Coronary artery (tissue), 2 donors: ENCODE data around the gene MC3R.

Experiments used
- DNase-seq: peaks from one replicate; pipeline ENCODE4 v3.0.0-alpha.2; 2017; ENCODE audit warnings: low spot score
- H3K27ac ChIP-seq, 2 donors: fragments of 200-600 bp; sonication (generic); one replicate each; pipeline ENCODE4 v1.5.1; 2016 to 2019
- H3K4me3 ChIP-seq: fragments of 200-600 bp; sonication (generic); 2 replicates; pipeline ENCODE4 v1.5.1; 2016; ENCODE audit warnings: mild to moderate bottlenecking, moderate library complexity
- TF ChIP-seq, protein P1 (sequence below): fragments of 200-600 bp; sonication (generic); IDR thresholded peaks from one replicate; pipeline ENCODE4 v1.5.1; 2019; ENCODE audit warnings: antibody characterized with exemption

Gene MC3R

DNA sequence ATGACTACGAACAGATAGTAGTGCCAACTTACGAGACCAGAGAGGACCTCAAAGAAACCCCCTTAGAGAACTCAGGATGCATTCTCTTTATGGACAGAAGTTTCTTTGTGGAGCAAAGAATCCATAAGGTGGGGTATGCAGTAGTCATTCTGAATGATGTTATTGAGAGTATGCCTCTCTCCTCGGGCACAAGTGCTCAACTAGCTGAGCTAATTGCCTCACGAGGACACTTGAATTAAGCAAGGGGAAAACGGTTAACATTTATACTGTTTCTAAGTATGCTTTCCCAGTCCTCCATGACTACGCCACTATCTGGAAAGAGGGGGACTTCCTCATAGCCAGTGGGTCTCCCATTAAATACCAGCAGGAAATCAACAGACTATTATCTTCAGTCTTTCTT is 25.6 kb downstream of the MC3R start:
- TF ChIP-seq, protein P1, sequence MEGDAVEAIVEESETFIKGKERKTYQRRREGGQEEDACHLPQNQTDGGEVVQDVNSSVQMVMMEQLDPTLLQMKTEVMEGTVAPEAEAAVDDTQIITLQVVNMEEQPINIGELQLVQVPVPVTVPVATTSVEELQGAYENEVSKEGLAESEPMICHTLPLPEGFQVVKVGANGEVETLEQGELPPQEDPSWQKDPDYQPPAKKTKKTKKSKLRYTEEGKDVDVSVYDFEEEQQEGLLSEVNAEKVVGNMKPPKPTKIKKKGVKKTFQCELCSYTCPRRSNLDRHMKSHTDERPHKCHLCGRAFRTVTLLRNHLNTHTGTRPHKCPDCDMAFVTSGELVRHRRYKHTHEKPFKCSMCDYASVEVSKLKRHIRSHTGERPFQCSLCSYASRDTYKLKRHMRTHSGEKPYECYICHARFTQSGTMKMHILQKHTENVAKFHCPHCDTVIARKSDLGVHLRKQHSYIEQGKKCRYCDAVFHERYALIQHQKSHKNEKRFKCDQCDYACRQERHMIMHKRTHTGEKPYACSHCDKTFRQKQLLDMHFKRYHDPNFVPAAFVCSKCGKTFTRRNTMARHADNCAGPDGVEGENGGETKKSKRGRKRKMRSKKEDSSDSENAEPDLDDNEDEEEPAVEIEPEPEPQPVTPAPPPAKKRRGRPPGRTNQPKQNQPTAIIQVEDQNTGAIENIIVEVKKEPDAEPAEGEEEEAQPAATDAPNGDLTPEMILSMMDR: no peak
- DNase-seq: no peak

DNA sequence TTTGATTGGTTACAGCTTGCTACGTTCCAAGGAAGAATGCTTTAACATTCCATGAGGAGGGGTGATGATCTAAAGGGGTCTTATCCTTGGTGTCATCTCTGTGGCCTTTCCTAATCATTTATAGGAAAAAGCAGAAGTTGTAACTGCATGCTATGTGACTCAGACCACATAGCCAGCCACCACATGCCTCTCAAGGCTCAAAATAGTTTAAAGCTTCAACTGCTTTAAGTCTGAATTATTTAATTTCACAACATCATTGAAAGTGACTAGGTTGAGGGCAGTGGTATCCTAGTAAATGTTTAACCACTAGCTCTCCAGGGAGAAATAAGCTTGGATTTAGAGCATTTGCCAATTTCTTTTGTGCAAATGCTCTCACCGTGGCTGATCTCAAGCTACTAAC is 29.7 kb downstream of the MC3R start:
- H3K4me3 ChIP-seq: no peak overlapping the region
- TF ChIP-seq, protein P1: no peak
- no peak for DNase-seq

More for the DNA sequence above, 25.6 kb downstream of the MC3R start:
- H3K27ac ChIP-seq: no peak overlapping the region
- no peak overlapping the region for H3K4me3 ChIP-seq

GRCh38 chr20:56285496-56285895 is 37.0 kb downstream of the MC3R start:
- TF ChIP-seq, protein P1: no peak
- H3K27ac ChIP-seq: no peak overlapping the region
- no peak for DNase-seq
- no peak overlapping the region for H3K4me3 ChIP-seq

More for the DNA sequence above, 29.7 kb downstream of the MC3R start:
- H3K27ac ChIP-seq: no peak overlapping the region

DNA sequence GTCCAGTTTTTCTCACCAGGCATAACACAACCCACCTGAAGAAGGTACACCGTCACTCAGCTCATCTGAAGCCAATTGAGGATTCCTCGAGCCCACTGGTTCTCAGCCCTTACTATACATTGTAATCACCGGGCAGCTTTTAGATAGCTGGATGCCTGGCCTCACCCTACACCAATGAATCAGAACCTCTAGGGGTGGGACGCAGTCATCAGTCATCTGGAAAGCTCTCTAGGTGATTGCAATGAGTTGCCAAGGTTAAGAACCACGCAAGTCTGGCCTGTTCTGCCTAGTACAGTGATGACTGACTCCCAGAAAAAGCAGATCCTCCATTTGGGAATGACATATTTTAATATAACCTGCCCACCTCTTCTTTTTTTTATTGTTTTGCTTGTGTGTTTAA is 41.1 kb downstream of the MC3R start:
- TF ChIP-seq, protein P1: no peak
- Histone ChIP-seq H3K4me3 (no peak overlapping the region), H3K27ac (no peak overlapping the region)
- DNase-seq: no peak

GRCh38 chr20:56299362-56299761 is 50.8 kb downstream of the MC3R start:
- Histone ChIP-seq H3K27ac (no peak overlapping the region), H3K4me3 (no peak overlapping the region)
- no peak for DNase-seq
- TF ChIP-seq, protein P1: no peak
